Fibroblast of peridontal ligament (primary cell): Measurements from ENCODE around the gene DNAH14.
"Not testable (repeated sequence)": the region's sequence is repeated elsewhere in the genome, so short reads cannot be mapped to it uniquely, and the experiment has no call there.

ENCODE experiments used
- DNase-seq: peaks from one replicate; pipeline ENCODE4 v3.0.0-alpha.2; 2010; ENCODE audit errors: extremely low read depth

DNAH14 gene

DNA sequence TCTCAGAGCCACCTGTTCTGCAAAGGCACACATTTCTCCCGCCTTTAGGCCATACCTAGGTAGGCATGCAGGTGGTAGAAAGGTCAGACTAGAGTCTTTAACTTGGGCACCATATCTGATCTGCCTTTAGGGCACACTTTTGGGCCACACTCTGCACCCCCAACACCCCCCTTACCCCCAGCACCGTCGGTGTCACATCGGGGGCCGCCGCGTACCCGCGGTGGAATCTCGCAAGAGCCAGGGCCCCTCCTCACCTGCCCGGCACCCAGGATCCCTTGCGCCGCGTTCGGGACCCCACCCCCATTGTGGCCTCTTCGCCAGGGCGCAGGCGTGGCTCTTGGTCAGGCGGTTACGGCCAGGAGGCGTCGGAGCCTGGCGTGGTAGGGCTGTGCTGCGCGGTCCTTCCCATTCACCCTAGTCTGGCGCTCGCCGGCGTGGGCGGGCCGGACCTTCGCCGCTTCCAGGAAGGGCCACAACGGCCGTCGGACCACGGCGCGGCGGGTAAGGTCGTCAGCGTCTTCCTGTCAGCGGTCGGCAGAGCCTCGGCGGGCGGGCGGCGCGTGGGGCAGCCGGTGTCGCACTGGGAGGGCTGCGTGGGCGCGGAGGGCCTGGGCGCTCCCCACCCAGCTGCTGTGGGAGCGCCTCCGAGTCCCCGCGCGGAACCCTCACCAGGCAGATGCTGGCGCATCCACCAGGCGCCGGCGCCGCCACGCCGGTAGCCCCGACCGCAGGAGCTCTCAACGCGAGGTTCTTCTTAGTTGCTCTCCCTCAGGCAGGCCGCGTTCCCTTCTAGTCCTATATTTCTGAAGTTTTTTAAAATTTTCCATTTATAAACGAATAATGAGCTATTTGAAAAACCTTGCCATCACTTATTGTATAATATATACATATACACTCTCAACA, at the start of gene DNAH14:
DNAH14 (plus strand) TSS at position 341 of the 903 bp plus-strand sequence. CDS start 23,028 bp downstream, outside the sequence.
- DNase-seq = peak; percentile 70

DNA sequence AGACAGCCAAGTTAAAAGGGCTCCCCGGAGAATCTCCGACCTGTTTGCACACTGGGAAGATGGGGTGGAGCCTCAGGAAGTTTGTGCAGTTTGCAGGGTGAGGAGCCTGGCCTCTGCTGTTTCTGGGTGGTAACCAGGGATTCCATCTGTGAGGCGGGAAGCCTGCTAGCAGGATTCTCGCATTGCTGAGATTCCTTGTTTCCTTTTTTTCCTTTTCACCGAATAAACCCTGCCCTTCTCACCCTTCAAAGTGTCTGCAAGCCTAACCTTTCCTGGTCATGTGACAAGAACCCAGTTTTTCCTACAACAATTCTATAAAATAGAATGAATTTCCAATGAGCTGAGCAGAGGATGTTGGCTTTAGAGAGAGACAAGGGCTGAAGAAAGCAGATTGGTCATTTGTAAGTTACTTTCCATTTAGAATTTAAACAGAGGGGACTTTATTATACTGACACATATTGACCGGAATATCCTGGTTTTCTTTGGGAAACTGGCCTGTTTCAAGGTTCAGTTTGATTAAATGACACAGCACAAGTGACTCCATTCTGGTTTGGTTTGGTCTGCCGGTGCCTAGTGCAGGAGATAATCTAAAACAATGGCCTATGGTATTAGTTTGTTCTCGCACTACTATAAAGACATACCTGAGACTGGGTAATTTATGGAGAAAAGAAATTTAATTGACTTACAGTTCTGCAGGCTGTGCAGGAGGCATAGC, 48.7 kb upstream of the DNAH14 start:
- DNase-seq = no peak

DNA sequence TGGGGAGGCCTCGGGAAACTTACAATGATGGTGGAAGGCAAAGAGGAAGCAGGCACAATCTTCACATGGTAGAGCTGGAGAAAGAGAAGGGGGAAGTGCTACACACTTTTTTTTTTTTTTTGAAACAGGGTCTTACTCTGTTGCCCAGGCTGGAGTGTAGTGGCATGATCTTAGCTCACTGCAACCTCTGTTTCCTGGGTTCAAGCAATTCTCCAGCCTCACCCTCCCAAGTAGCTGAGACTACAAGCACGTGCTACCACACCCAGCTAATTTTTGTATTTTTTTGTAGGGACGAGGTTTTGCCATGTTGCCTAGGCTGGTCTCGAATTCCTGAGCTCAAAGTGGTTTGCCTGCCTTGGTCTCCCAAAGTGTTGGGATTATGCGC, 48.2 kb upstream of the DNAH14 start:
- DNase-seq = not testable (repeated sequence)

DNA sequence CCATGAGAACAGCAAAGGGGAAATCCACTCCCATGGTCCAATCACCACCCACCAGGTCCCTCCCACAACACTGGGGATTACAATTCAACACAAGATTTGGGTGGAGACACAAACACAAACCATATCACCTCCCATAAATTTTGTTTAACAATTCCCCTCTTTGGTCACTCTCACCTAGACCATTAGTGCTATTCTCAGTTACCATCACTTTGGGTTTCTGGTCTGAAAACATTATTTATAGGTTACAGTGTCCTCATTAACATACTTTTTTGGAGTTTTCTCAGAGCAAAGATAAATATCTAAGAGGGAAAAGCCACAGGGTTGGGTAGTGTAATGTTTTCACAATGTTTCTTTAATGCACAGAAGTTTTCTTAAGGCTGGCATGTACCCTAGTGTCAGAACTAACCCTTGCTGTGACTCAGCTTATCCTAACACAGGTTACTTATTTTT, 47.7 kb upstream of the DNAH14 start:
- DNase-seq = no peak

DNA sequence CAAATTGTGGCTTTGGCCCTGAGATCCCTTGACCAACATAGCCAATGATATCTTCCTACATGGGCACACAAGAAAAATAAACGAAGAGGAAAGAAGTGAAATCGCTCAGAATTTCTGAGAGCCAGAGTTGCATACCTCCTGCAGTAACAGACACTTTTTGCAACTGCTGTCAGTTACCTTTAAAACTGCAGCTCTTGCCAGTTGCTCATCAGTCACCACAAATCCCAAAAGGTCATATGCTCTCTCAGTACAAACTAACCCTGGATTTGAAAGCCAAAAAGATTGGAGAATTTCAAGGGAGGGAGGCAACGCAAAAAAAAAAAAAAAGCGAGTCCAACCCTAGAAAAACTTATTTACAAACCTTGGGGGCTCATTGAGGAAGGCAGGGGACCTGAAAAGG, 47.2 kb upstream of the DNAH14 start:
- no peak for DNase-seq

DNA sequence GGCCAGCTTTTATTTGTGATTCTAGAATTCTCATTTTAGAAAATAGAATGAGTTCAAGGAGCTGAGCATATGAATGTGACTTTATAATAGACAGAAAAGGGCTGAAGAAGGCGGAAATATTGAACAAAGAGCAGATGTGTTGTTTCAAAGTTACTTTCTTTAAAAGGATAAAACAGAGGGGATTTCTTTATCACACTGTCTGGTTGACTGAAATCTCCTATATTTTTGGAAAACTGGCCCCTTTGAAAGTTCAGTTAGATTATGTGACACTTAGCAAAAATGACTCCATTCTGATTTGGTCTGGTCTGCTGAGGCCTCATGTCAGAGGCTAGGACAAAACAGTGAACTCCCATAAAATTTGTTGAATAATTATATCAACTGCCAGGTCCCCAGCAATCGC, 46.4 kb upstream of the DNAH14 start:
- no peak for DNase-seq

DNA sequence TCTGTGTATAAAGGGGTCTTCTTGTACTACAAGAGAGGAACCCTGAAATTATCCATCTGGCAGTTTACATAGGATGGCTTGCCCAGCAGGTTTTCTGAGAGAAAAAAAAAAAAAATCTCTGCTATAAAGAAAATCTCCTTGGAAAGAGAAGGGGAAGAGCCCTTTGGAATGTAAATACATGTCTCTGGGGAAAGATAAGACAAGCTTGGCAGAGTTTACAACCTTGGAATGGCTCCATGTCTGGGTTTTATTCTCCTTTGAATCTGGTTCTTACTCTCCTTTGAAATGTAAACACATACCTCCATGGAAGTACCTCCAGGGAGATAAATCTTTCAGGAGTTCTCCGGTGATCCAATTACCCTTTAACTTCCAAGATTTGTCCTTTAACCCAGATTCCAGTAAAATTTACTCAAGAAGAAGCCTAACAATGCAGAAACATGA, 45.1 kb upstream of the DNAH14 start:
- peak; percentile 7 for DNase-seq

DNA sequence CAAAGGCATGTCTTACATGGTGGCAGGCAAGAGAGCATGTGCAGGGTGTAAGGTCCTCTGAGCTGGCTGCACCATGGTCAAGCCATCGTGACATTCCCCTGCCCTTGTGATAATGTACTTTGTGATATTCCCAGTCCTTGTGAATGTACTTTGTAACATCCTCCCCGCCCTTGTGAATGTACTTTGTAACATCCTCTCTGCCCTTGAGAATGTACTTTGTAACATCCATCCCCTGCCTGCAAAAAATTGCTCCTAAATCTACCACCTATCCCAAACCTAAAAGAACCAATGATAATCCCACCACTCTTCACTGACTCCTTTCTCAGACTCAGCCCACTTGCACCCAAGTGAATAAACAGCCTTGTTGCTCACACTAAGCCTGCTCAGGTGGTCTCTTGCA, 44.1 kb upstream of the DNAH14 start:
- DNase-seq = not testable (repeated sequence)

DNA sequence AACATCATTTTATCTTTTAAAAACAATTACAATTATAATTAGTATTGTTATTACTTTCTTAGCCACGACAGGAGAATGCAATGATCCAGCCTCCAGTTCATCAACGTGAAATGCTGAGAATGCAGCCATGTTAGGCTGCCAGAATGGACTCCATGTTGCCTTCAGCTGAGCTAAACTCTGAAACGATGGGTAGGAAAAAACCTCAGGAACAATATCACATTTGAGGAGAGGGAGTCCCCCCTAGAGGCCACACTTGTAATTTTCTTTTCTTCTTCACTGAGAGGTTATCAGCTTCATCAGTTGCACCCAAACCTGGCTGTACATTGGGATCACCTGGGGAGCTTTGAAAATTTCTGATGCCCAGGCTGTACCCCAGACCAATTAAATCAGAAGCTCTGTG, 34.6 kb upstream of the DNAH14 start:
- peak; percentile 52 for DNase-seq

DNA sequence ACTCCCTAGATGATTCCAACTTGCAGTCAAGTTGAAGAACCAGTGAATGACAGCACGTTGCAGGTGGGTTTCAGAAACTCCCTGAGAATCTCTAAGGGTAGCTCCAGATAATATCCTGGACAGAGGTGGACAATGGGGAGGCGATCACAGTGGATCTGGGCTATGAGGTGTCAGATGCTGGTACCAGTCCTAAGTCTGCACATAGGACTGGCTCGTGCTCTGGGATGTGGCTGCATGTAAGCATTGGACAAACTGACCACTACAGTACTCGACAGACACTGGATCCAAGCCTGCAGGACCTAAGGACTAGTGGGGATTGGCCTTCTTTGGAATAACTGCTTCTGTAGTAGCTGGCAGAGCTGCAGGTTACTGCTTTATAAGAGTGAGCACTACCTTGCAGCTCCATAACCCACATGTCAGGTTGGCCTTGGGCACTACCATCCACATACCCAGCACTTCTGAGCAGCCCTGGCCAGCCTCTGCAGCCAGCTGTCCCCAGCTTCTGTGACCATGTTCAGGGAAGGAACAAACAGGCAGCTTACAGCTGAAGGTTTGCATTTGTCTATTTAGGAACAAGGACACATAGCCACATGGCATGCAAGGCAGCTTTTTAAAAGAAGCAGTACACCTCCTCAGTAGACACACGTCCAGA, 33.2 kb upstream of the DNAH14 start:
- DNase-seq = no peak

DNA sequence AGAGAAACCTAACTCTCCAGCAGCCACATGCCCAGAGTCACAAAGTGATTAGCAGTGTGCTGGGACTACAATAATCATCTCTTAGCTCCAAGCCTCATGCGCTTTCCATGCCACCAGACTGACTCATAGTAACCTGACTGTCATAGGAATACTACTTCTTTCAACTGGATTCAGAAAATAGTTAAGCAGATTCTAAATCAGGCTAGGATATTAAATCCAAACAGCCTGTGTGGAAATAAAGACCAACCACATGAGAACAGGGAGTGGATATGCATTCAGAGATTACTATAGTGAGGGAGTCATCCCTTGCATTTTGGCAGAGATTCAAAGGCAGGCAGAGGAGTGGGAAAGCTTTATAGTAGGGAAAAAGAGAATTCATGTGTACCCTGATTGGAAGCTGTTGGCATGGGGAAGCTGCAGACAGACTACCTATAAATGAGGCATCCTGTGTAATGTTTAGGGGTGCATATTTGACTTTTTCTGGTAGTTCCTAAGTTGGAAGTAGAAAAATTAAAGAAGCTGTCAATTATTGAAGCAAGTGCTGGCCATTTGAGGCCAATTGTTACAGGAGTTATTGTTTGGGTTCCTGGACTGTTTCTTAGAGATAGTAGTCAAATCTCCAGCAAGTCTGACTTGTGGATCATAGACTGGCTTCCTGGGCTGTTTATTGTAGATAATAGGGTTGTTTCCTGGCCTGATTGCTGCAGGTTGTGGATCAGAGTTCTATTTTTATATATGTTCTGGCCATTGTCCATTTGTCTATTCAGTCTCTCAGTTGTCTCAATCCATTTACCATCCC, 31.7 kb upstream of the DNAH14 start:
- DNase-seq = no peak

DNA sequence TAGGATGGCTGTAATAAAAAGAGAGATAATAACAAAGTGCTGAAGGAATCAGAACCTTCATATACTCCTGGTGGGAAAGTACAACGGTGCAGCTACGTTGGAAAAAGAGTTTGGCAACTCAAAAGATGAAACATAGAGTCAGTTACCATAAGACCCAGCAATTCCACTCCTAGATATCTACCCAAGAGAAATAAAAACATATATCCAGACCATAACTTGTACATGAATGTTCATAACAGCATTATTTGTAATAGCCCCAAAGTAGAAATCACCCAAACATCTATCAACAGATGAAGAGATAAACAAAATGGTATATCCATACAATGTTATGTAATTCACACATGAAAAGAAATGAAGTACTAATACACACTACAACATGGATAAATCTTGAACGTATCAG, 30.5 kb upstream of the DNAH14 start:
- no peak for DNase-seq

DNA sequence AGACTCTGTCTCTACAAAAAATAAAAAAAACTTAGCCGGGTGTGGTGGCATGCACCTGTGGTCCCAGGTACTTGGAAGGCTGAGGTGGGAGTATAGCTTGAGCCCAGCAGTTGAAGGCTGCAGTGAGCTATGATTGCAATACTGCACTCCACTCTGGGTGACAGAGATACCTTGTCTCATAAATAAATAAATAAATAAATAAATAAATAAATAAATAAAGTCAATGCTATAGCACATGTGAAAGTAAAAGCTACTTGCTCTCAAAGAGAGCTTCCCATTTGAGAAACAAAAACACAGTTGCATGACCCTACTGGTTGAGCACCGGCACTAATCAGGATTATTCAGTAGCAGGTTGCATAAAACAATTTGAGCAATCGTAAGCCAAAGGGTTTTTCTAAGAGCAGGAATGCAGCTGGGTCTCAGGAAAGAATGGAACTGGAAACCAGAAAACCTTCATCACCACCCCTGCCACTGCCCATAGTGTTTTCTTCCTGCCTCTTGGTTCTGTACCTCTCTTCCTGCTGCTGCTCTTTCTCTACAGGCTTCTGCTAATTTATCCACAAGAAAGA, 29.3 kb upstream of the DNAH14 start:
- no peak for DNase-seq

DNA sequence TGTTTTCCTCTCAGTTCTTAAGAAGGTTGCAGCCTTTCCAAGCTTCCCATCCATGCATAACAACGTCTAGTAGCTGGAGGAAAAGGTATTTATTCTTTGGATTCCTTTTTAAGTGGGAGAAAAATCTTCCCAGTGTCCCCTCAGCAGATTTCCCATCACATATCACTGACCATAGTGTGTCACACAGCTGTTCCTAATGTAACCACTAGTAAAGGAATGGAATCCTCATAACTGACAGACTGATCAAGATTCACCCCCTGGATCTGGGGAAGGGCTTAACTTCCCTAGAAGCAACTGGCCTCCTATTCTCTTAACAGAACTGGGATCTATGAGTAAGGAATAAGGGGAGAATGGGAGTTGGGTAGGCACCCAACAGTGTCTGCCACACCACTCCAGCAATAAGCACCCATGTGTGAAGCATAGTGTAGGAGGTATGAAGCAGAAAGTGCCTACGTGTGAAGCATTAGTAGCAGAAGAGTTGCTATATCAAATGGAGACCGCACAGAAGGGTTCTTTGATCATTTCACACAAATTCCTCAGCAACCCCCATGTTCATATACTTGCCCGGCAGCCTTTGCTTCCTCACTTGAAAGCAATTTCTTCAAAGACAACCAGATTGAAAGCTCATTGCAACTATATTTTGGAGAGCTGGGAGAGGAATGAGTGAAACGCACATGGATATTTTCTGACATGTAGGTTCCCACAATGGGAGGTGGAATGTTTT, 28.2 kb upstream of the DNAH14 start:
- no peak for DNase-seq

DNA sequence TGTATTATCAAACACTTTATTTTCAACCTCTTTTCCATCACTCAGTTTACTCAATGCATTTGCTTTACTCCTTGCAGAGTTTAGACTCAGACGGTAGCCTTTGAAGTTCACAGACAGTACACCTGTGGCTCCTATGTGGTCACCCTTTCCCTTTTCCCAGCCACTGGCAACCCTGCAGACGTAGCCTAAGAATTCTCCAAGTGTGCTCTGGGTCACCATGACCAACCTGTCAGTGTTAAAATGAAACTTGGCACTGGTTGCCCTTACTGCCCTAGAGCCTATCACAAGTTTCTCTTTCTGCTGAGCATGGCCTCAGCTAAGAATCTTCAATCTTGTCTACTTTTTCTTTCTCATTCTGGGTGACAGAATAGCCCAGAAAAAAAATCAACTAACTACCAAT, 25.5 kb upstream of the DNAH14 start:
- no peak for DNase-seq

DNA sequence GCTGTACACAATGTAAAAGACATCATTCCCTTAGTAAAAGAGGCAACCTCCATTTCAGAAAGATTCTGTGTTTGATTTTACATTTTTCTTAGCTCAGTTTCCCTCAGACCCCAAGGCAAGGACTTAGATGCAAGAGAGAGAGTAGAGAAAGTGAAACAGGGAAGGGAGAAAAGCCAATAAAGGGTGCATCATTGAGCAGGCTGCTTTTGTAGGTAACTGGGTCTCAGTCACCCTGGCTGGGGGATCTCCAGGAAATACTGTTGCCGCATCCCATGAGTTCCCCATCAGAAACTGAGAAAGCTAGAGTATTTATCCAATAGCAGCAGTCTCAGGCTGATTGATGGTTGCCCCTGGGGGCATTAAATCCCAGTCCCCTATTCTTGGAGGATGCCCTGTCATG, 23.1 kb upstream of the DNAH14 start:
- DNase-seq = no peak

DNA sequence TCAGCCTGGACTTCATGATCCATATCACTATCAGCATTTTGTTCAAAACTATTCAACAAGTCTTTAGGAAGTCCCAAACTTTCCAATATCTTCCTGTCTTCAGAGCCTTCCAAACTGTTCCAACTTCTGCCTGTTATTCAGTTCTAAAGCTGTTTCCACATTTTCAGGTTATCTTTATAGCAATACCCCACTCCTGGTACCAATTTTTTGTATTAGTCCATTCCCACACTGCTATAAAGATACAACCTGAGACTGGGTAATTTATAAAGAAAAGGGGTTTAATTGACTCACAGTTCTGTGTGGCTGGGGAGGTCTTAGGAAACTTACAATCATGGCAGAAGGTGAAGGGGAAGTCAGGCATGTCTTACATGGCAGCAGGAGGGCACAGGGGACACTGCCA, 18.3 kb upstream of the DNAH14 start:
- DNase-seq = no peak

DNA sequence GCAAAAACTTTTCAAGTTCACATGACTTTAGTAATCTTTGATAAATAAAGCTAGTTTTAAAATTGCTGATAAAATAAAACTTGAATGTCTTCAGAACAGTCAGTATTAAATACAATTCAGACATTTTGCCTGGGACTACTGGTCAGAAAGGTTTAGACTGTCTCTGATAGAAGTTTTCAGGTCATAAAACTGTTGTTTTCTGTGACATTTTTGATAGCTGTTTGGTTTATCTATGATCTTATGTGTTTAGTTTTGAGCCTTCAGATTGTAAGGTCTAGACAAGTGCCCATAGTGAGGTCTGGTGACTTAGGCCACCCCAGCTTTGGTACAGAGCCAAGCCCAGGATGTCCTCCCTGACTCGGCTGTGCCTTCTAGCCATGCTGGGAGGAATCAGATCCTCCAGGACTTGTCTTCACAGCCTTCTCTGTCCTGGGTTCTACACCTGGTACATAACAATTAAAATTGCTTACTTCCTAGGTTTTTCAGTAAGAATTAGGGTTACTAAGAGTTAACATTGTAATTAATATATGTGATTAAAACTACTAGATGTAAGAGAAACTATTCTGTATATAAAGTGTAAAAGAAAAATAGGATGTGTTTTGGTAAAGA, 15.1 kb upstream of the DNAH14 start:
- no peak for DNase-seq

DNA sequence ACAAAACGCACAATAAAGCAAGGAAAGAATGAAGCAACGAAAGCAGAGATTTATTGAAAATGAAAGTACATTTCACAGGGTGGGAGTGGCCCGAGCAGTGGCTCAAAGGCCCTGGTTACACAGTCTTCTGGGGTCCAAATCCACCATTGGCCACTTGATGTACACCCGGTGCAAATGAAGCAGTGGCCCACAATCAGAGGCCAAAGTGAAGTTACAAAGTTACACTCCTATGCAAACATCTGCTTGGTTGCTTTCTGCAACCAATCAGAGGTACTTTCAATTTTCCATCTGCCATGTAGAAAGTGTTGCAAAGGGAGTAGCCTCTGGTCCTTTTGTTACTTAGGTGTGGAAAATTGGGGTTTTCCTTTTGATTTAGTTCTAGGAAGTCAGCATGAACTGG, 10.0 kb upstream of the DNAH14 start:
- DNase-seq = no peak

DNA sequence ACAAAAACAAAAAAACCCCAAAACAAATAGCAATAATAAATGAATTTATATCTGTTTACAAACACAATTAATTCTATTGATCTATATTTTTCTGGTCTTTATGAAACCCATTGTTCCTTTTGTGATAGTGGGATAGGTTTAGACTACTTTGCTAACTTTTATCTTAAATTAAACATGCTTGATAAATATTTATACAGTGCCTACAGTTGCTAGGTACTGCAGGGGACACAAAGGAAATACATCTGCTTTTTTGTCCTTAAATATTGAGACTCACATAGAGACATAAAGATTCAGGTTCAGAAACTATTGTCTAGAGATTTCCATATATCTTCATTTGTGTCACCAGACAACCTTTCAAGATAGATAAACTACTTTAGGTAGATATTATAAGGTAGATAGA, 8.5 kb upstream of the DNAH14 start:
- DNase-seq = no peak
